Measurements from ENCODE around the gene ENTREP3.
"Not testable (repeated sequence)": the region's sequence is repeated elsewhere in the genome, so short reads cannot be mapped to it uniquely, and the experiment has no call there.

The ENTREP3 gene

GRCh38 chr1:155219592-155220031 is 35.7 kb downstream of the ENTREP3 start:
- no peak for TF ChIP-seq CTCF (IDR thresholded peaks at IDR 0.05; ENCODE audit: borderline replicate concordance, control extremely low read depth, extremely low read depth, insufficient read depth, missing control alignments)
- DNase-seq (ENCODE audit: low spot score), result no peak
- in situ Hi-C loops (cut with MboI; ENCODE audit: low sequenced_read_pairs, unreplicated experiment), result no loop called here

GRCh38 chr1:155218854-155219591 is 36.3 kb downstream of the ENTREP3 start:
- in situ Hi-C loops (cut with MboI; ENCODE audit: low sequenced_read_pairs, unreplicated experiment), result no loop called here
- no peak for TF ChIP-seq CTCF (IDR thresholded peaks at IDR 0.05; ENCODE audit: borderline replicate concordance, control extremely low read depth, extremely low read depth, insufficient read depth, missing control alignments)
- DNase-seq (ENCODE audit: low spot score), result no peak

- DNase-seq (ENCODE audit: low spot score); in situ Hi-C loops (cut with MboI; ENCODE audit: low sequenced_read_pairs, unreplicated experiment): not testable (repeated sequence)
These were observed 40.6 kb downstream of the ENTREP3 start for GRCh38 chr1:155214702-155215101.

GRCh38 chr1:155212051-155212440 is 43.2 kb downstream of the ENTREP3 start:
- in situ Hi-C loops (cut with MboI; ENCODE audit: low sequenced_read_pairs, unreplicated experiment); DNase-seq (ENCODE audit: low spot score): not testable (repeated sequence)

GRCh38 chr1:155211381-155212050 is 43.8 kb downstream of the ENTREP3 start:
- DNase-seq (ENCODE audit: low spot score); in situ Hi-C loops (cut with MboI; ENCODE audit: low sequenced_read_pairs, unreplicated experiment): not testable (repeated sequence)

GRCh38 chr1:155210314-155211104 is 44.8 kb downstream of the ENTREP3 start:
- no peak for DNase-seq (ENCODE audit: low spot score)
- in situ Hi-C loops (cut with MboI; ENCODE audit: low sequenced_read_pairs, unreplicated experiment), result no loop called here
- TF ChIP-seq CTCF (IDR thresholded peaks at IDR 0.05; ENCODE audit: borderline replicate concordance, control extremely low read depth, extremely low read depth, insufficient read depth, missing control alignments), result no peak

- no peak for TF ChIP-seq CTCF (IDR thresholded peaks at IDR 0.05; ENCODE audit: borderline replicate concordance, control extremely low read depth, extremely low read depth, insufficient read depth, missing control alignments)
- in situ Hi-C loops (cut with MboI; ENCODE audit: low sequenced_read_pairs, unreplicated experiment), result no loop called here
- DNase-seq (ENCODE audit: low spot score), result no peak
These were observed 46.0 kb downstream of the ENTREP3 start for GRCh38 chr1:155209312-155209721.
